Measurements from ENCODE around the gene AOC1.

- TF ChIP-seq CTCF (IDR thresholded peaks at IDR 0.05 in 8 of 11, conservative IDR thresholded peaks at IDR 0.05 in 3 of 11), result no peak
- no peak for TF ChIP-seq POLR2AphosphoS5 (IDR thresholded peaks at IDR 0.05)
- TF ChIP-seq POLR2A (IDR thresholded peaks at IDR 0.05), result no peak
Observed at GRCh38 chr7:150849204-150849775, 3.0 kb upstream of the AOC1 start.
